GM21786 (cell line): ENCODE results near the gene SGF29.
"Not testable (repeated sequence)": the region's sequence is repeated elsewhere in the genome, so short reads cannot be mapped to it uniquely, and the experiment has no call there.

Source experiments
- ATAC-seq: cut with Tn5 transposase; IDR thresholded peaks from one replicate; pipeline ENCODE4 v1.9.1; 2021; ENCODE audit not compliant: unreplicated experiment

The SGF29 gene

DNA sequence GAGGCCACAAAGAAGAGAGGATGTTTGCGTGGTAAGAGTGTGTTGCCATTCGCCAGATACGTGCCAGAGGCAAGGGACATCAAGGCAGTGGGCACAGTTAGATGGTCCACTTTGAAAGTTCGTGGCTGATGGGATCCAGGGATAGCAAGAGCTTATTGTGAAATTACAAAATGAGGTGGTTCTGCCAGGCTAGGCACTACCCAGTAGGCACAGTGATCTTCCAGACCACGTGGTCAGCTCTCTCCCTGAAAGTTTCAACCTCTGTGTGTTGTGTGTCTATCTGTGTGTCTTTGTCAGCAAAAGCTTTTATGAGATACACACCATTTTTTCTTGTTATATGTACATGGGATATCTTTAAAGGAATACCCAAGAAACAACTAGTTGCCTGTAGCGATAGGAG lies 9.5 kb downstream of the SGF29 start:
- no peak for ATAC-seq

GRCh38 chr16:28566233-28566925 lies 12.7 kb downstream of the SGF29 start:
- ATAC-seq = not testable (repeated sequence)

DNA sequence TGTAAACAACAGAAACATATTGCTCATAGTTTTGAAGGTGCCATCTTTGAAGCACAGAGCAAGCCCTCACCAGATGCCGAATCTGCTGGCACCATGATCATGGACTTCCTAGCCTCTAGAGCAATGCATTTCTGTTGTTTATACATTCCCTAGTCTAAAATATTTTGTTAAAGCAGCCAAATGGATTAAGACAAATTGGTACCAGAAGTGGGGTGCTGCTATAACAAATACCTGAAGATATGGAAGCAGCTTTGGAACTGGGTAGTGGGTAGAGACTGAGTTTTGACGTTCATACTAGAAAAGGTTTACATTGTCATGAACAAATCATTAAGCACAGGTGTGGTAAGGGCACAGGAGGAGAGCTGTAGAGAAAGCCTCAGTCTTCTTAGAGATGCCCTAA lies 13.6 kb downstream of the SGF29 start:
- ATAC-seq = no peak

- ATAC-seq = no peak
Measured at GRCh38 chr16:28569021-28569420, 15.3 kb downstream of the SGF29 start.

DNA sequence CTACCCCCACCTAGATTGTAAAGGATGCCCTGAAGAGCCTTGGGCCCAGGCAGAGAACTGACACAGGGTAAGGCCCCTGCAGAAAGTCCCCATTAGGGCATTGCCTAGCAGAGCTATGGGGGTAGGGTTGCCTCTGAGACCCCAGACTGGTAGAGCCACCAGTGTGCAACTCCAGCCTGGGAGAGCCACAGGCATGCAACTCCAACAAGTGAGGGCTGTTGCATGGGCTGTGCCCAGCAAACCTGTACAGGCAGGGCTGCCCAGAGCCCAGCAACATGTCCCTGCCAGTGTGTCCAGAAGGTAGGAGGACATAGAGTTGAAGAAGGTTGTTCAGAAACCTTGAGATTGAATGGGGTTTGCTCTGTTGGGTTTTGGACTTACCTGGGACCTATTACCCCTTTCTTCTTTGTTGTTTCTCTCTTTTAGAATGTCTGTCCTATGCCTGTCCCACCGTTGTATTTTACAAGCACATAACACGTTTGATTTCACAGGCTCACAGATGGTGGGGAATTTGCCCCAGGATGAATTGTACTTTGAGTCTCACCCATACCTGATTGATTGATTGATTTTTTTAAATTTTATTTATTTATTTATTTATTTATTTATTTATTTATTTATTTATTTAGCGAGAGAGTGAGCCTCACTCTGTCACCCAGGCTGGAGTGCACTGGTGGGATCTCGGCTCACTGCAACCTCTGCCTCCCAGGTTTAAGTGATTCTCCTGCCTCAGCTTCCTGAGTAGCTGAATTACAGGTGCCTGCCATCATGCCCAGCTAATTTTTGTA lies 16.4 kb downstream of the SGF29 start:
- no peak for ATAC-seq

DNA sequence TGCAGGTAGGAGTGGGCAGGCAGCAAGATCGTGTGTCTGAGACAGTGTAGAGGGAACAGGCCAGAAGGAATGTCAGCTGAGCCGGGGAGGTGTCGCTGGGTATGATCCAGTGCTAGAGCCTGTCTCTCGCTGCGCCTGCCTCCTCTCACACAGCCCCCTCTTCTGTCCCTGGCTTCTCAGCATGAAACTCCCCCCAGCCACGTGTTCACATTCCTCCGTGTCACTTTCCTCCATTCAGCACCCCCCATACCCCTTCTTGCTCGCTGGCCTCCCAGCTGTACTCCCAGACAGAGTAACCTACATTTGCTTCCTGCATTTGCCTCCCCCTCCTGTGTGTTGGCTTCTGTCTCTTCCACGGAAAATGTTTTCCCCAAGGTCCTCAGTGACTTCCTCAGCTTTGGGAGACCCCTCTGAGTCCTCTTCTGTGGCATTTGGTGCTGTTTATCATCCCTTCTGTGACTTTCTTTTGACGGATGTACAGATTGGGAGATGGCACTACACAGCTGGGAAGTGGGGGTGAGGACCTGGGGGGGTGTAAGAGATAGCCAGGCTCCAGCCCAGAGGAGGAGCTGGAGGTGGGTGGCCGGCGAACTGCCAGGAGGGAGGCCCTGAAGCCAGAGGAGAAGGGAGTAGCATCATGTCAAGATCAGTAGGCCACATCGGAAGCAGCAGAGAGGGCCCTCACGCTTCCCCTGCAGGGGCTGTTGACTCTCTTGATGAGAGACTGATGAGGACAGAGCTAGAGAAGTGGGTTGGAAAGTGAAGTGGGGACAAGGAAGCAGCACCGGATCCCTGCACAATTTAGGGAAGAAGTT lies 19.2 kb downstream of the SGF29 start:
- ATAC-seq = no peak

DNA sequence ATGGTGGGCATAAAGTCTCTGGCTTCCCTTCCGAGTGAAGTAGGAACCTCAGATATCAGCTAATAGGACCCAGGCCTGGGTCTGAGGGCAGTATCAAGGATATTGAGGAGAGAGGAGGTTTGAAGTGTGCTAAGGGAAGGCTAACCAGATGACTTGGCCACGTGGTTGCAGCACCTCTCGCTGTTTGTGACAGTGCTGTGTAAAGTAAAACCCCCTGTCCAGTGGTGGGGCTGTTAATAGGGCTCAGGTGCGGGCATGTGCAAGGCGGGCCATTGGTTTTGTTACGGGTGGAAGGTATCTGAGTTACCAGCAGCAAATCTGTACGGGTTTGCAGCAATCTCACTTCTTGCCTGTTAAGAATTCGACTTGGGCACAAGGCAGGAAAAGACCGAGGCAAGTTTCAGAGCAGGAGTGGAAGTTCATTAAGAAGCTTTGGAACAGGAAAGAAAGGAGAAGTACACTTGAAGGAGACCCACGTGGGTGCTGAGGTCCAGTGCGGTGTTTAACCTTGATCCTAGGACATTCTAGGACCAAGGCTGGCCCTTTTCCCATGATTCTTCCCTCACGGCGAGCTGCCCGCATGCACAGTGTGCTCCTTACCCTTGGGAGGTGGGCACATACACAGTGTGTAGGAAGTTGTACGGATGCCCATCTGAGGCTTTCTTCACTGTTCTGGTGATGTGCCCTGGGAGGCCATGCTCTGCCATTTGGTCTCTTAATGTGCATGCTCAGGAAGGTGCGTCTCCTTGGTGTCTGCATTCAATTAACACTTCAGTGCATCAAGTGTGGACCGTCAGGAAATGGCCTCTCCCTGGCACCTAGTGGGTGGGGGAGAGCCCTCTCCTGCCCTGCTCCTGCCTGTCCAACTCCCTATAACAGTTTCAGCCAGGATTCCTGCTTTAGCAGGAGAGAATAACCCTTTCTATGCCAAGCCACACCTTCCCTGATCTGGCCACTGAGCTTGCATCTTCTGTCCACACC lies 20.3 kb downstream of the SGF29 start:
- ATAC-seq = no peak

- no peak for ATAC-seq
Measured at GRCh38 chr16:28574925-28575324, 21.2 kb downstream of the SGF29 start.

- ATAC-seq = no peak
Measured at GRCh38 chr16:28575446-28576109, 21.9 kb downstream of the SGF29 start.

DNA sequence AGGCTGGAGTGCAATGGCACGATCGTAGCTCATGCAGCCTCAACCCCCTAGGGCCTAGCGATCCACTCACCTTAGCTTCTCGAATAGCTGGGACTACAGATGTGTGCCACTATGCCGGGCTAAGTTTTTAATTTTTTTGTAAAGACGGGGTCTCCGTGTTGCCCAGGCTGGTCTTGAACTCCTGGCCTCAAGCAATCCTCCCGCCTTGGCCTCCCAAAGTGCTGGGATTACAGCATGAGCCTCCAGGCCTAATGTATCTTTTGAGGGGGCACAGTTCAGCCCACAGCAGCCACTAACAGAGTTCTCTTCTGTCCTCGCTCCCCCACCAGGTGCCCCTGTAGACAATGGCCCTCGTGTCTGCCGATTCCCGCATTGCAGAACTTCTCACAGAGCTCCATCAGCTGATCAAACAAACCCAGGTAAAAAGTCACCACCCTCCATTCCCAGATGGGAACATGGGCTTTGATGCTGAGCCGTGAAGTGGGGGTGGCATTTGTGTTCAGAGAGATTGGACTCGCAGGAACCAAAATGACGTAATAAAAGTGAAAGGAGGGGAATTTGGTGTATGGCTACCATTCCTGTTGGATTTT lies 27.1 kb downstream of the SGF29 start:
- no peak for ATAC-seq

GRCh38 chr16:28585674-28586073 lies 32.0 kb downstream of the SGF29 start:
- no peak for ATAC-seq

DNA sequence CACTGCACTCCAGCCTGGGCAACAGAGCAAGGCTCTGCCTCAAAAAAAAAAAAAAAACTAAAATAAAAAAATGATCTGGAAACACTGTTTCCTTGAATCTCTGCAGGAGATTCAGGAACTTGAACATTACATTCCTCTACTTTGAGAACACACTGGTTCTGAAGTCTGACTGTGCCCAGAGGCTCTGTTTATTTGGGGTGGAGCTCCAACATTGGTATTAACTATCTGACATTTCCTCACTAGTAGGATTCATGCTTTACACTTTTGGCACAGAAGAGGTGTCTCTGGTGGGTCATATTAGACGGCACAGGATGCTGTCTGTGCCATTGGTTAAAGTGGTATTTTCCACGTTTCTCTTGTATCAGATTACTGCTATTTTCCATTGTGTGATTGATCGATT lies 32.7 kb downstream of the SGF29 start:
- ATAC-seq = no peak

DNA sequence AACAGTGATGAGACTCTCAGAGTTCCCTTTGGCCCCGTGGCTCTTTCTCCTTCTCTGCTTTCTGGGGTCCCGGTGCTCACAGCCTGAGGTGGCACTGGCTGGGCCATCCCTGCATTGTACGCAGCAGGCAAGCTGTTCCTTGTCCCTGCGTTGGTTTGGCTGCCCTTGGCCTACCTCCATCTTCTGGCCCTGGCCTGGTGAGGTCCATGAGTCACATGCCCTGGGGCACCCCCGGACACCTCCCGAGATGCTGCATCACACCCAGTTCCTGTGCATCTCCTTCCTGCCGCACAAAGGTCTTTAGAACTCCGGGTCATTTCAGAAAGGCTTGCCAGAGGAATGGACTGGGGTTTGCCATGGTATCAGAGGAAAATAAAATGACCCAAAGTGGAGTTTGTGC lies 33.7 kb downstream of the SGF29 start:
- ATAC-seq = no peak

DNA sequence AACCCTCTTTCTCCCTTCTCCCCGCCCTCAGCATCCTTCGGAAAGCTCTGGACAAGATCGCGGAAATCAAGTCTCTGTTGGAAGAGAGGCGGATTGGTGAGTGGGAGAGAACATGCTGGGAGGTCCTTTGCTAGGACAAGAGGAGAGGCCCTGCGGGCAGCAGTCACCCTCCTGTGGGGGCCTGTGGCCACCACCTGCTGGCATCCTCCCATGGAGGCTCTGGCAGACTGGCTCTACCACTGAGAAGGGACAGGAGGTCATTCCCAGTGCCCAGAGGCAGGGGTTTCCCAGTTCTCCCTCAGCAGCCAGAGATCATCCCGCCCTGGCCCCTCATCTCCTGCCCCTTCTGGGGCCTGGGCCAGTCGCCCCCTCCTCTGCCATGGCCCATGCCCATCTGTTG lies 35.3 kb downstream of the SGF29 start:
- no peak for ATAC-seq

DNA sequence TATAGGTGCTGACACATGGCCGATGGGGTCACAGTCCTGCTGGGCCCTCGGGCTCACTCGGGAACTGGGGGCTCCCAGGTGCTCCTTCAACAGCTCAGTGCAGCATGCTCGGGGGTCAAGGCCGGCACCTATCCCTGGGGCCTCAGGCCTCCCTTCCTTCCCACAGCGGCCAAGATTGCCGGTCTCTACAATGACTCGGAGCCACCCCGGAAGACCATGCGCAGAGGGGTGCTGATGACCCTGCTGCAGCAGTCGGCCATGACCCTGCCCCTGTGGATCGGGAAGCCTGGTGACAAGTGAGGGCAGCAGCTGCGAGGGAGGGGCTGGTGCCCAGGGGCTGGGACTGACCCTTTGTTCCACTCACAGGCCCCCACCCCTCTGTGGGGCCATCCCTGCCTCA lies 36.2 kb downstream of the SGF29 start:
- ATAC-seq = no peak

DNA sequence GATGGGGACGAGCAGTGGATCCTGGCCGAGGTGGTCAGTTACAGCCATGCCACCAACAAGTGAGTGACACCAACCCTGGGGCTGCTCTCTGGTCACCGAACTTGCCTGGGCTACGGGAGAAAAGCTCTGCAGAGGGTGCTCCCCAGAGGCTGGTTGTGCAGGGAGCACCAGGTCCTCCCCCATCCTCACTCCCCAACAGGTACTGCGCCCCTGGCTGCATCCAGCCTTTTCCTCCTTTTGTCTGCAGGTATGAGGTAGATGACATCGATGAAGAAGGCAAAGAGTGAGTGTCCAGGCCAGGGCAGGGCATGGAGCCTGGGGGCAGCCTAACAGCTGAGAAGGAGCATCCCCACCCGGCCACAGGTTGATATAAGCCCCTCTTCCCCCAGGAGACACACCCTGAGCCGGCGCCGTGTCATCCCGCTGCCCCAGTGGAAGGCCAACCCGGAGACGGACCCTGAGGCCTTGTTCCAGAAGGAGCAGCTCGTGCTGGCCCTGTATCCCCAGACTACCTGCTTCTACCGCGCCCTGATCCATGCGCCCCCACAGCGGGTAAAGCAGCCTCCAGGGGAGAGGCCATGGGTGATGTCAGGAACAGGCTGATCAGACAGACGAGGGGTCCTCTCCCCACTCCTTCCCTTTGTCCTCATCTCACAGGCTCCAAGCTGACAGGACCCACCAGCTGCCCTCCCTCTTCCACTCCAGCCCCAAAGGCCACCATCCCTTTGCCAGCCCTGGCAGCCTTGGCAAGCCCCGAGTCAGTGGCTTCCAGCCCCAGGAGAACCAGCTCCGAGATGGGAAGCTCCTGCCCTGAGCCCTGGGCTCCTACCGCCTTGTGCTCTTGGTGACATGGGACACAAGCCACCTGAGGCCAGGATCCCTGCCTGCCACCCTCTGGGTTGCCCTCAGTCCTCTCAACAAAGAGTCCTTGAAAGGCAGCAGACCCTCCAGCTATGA lies 36.9 kb downstream of the SGF29 start:
- no peak for ATAC-seq

DNA sequence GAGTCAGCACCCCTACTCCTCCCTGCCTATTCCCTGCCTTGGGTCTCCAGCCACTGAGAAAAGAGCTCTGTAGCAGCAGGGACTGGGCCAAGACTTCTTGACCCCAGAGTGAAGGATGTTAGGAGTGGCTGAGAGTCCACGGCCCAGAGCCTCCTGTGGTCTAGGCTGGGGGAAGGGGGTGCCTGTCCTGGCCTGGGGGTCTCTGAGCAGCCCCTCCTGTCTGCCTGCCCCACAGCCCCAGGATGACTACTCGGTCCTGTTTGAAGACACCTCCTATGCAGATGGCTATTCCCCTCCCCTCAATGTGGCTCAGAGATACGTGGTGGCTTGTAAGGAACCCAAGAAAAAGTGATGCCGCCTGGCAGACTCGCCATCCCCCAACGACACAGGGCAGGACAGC lies 37.6 kb downstream of the SGF29 start:
- no peak for ATAC-seq

DNA sequence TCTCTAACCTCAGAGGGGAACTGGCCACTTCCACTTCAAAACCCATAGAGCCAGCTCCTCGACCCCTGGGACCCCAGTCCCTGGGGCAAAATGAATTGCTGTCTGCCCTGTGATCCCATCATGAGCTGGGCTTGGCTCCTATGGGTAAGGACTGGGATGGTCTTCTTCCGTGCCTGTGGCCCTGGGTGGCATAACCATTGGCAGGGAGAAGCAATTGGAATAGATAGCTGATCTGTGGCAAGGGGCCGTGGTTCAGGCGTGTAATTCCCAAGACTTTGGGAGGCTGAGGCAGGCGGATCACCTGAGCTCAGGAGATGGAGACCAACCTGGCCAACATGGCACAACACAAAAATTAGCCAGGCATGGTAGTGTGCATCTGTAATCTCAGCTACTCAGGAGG lies 38.8 kb downstream of the SGF29 start:
- ATAC-seq = no peak
